ENCODE measurements around the gene LTBP3.

LTBP3 gene

GRCh38 chr11:65489035-65489705 lies 69.0 kb downstream of the LTBP3 start:
- DNase-seq, result peak in 4 of 10 donors; percentile 55 to 88 (median 79)
- intact Hi-C loops (cut with DNase I), result no loop called here
